ENCODE results near the gene TMPRSS12.
"Not testable (repeated sequence)": the region's sequence is repeated elsewhere in the genome, so short reads cannot be mapped to it uniquely, and the experiment has no call there.

Gene TMPRSS12, protein sequence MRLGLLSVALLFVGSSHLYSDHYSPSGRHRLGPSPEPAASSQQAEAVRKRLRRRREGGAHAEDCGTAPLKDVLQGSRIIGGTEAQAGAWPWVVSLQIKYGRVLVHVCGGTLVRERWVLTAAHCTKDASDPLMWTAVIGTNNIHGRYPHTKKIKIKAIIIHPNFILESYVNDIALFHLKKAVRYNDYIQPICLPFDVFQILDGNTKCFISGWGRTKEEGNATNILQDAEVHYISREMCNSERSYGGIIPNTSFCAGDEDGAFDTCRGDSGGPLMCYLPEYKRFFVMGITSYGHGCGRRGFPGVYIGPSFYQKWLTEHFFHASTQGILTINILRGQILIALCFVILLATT

DNA sequence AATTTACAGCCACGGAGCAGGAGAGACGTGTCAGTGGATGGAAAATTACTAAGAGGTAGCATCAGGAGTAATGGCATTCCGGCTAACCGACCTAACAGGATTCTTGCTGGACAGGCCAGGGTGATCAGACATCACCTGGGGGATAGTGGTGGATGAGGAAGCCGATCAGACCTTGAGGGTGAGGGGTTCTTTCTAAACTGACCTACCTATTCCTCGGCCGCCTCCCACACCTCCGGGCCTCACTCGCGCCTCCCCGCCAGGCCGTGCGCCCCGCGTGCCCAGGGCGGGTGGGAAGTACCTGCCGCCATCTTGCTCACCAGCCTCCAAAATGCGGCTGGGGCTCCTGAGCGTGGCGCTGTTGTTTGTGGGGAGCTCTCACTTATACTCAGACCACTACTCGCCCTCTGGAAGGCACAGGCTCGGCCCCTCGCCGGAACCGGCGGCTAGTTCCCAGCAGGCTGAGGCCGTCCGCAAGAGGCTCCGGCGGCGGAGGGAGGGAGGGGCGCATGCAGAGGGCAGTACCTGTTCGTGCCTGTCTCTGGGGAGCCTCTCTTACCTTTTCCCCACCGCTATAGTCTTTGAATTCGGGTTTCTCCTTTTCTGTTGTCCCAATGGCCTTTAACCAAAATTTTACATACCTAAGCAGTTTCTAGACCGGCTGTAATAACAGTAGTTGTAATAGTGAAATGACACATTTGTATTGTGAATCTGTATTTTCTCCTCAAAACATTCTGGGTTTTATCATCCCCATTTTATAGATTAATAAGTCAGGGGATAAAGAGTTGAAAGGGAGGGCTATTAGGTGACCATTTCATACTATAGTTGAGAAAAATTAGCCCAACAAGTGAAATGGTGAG is at the start of gene TMPRSS12:
TMPRSS12 (plus strand) TSS at position 290 of the 857 bp plus-strand sequence; CDS start at position 329, 39 bp downstream.
- no peak for DNase-seq

DNA sequence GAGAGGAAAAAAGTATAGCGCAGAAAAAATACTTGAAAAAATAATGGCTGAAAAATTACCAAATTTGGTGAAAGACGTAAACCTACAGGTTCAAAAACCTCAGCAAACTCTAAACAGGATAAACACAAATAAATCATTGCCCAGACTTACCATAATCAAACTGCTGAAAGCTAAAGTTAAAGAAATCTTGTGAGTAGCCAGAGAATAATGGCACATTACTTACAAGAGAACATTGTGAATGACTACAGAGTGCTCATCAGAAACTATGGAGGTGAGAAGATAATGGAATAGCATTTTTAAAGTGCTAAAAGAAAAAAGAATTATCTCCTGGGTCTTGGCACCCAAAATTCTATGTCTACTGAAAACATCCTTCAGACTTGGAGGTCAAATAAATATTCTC is 42.8 kb upstream of the TMPRSS12 start:
- DNase-seq: no peak

DNA sequence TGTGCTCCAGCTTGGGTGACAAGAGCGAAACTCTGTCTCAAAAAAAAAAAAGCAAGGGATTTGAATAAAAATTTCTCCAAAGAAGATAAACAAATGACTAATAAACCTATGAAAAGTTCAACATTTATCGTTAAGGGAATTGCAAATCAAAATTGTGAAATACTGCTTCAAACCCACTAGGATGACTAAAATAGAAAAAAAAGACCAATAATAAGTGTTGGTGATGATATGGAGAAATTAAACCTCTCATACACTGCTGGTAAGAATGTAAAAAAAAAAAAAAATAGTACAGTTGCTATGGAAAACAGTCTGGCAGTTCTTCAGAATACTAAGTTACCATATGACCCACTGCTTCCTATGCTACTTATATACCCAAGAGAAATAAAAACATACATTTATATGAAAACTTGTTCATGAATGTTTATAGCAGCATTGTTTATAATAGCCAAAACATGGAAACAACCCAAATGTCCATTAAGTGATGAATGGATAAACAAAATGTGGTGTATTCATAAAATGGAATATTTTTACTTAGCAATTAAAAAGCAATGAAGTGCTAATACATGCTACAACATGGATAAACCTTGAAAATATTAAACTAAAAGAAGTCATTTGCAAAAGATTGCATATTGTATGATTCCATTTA is 39.4 kb upstream of the TMPRSS12 start:
- DNase-seq: no peak

DNA sequence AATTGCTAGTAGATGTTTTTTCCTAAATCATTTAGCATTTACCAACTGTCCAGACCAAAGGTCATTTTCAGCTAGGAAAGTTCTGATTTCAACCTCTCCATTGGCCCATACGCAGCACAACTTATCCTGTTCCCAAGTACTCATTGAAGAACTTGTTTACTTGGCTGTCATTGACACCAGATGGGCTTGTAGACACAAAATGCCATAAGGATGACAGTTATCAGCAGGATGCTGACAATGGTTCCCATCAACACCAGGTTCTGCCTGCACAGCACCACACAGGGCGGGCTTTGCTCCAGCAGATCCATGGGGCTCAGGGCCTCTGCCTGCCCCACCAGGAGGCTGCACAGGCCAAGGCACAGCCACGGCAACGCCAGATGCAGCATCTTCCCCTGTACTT is 36.5 kb upstream of the TMPRSS12 start:
- no peak for DNase-seq

DNA sequence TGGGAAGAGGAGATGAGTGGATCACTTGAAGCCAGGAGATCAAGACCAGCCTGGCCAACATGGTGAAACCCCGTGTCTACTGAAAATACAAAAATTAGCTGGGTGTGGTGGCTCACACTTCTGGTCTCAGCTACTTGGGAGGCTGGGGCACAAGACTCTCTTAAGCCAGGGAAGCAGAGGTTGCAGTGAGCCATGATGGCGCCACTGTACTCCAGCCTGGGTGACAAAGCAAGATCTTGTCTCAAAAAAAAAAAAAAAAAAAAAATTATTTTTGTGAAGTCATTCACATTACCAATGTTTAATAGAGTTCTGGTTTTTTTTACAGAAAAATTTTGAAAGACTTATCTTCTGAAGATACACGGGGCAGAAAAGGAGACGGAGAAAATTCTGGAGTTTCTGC is 33.6 kb upstream of the TMPRSS12 start:
- not testable (repeated sequence) for DNase-seq

DNA sequence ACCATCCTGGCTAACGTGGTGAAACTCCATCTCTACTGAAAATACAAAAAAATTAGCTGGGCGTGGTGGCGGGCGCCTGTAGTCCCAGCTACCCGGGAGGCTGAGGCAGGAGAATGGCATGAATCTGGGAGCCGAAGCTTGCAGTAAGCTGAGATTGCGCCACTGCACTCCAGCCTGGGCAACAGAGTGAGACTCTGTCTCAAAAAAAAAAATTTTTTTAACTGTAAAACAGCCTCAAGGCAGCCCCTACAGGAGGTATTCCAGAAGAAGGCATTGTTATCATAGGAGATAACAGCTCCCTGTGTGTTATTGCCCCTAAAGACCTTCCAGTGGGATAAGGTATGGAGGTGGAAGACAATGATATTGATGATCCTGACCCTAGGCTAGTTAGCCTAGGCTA is 27.8 kb upstream of the TMPRSS12 start:
- DNase-seq: not testable (repeated sequence)

DNA sequence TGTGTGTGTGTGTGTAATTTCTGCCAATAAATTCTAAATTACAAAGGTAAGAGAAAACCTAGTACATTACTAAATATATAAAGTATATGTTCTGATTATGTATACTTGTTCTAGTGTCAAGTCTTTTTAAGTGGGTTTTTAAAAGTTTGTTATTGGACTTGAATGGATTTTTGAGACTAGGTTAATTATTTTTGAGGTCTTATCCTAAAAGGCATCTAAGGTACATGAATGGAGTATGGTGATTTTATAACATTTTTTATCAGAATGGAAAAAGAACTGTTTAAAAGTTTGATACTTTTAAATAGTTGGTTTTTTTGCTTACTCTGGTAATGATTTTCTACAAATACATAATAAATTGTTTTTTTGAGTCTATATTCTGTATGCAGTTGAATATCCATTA is 22.5 kb upstream of the TMPRSS12 start:
- DNase-seq: no peak

DNA sequence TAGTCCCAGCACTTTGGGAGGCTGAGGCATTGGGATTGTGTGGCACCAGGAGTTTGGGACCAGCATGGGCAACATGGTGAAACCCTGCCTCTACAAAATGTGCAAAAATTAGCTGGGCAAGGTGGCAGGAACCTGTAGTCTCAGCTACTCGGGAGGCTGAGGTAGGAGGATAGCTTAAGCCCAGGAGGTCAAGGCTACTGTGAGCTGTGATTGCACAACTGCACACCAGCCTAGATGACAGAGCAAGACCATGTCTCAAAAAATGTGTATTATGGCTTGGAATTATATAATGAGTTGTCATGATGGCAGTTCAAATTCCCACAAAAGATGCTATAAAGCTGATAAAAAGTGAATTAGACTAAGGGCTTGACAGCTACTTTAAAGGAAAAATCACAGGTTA is 20.6 kb upstream of the TMPRSS12 start:
- DNase-seq: no peak

DNA sequence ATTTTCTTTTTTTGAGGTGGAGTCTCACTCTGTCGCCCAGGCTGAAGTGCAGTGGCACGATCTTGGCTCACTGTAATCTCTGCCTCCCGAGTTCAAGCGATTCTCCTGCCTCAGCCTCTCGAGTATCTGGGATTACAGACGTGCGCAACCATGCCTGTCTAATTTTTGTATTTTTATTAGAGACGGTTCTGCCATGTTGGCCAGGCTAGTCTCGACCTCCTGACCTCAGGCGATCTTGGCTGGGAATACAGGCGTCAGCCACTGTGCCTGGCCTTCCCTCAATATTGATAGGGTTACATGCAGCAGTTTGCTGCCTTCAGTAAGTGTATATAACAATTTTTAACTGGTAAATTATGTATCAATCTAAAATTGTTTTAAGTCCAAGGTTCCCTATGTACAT is 19.0 kb upstream of the TMPRSS12 start:
- DNase-seq: not testable (repeated sequence)

DNA sequence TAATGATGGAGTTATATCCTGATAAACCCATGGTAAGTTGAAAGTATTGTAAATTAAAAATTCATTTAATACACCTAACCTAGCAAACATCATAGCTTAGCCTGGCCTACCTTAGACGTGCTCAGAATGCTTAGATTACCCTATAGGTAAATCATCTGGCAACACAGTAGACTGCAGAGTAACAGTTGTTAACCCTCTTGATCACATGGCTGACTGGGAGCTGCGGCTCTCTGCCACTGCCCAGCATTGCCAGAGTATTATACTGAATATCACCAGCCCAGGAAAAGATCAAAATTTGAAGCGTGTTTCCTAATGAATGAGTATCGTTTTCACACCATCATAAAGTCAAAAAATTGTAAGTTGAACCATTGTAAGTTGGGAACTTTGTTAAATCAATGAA is 17.8 kb upstream of the TMPRSS12 start:
- DNase-seq: no peak

DNA sequence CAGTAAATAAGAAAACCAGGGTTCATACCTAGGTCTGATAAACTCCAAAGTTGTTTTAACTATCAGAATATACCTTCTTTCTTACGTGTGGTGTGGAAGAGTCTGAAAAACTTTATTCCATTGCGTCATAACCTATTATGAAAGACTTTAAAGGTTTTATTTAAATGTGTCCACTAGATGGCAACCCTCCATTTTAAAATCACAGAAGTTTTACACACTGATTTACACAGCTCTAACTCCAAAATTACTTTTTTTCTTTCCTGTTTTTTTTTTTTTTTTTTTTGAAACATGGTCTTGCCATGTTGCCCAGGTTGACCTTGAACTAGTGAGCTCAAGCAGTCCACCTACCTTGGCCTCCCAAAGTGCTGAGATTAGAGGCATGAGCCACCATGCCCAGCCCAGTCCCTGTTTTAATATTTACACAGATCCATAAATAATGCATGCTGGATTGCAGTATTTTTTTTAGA is 17.3 kb upstream of the TMPRSS12 start:
- peak; percentile 11 for DNase-seq

DNA sequence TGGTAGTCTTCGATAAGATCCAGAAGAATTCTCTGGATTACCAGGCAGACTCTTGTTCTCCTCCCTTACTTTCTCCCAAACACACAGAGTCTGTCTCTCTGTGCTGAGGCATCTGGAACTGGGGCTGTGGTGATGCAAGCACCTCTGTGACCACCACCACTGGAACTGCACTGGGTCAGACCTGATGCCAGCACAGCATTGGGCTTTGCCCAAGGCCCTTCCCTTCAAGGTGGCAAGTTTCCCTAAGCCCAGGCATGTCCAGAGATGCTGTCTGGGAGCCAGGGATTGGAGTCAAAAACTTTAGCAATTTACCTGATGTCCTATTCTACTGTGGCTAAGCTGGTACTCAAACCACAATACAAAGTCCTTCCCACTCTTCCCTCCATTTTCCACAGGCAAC is 14.6 kb upstream of the TMPRSS12 start:
- no peak for DNase-seq

DNA sequence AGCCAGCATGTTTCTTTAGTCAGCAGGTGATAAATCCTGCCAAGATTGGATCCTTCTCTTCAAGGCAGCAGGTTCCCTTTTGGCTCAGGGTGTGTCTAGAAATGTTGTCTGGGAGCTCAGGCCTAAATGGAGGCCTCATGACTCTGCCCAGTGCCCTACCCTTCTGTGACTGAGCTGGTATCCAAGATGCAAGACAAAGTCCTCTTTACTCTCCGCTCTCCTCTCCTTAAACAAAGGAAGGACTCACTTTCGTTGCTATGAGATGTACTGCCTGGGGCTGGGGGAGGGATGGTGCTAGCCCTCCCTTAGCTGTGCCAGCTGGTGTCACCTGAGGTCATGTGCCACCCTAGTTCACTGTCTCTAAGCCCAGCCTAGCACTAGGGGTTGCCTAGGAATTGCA is 13.8 kb upstream of the TMPRSS12 start:
- no peak for DNase-seq

DNA sequence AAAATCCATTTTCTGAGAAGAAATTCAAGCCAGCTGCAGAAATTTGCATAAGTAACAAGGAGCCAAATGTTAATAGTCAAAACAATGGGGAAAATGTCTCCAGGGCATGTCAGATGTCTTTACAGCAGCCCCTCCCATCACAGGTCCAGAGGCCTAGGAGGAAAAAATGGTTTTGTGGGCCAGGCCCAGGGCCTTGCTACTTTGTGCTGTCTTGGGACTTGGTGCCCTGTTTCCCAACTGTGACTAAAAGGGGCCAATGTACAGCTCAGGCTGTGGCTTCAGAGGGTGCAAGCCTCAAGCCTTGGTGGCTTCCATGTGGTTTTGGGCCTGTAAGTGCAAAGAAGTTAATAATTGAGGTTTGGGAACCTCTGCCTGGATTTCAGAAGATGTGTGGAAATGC is 8.9 kb upstream of the TMPRSS12 start:
- not testable (repeated sequence) for DNase-seq

DNA sequence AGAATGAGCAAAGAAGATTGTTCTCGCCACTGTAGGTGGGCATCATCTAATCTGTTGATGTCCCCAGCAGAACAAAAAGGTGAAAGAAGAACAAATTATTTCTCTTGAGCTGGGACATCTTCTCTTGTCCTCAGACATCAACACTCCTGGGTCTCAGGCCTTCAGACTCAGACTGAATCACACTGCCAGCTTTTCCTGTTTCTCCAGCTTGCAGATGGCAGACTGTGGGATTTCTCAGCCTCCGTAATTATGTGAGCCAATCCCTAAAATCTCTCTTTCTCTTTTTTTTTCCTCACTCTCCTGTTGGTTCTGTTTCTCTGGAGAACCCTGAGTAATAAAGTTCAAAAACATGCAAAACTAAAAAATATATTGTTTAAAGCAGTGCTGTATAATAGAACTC is 3.7 kb upstream of the TMPRSS12 start:
- no peak for DNase-seq

DNA sequence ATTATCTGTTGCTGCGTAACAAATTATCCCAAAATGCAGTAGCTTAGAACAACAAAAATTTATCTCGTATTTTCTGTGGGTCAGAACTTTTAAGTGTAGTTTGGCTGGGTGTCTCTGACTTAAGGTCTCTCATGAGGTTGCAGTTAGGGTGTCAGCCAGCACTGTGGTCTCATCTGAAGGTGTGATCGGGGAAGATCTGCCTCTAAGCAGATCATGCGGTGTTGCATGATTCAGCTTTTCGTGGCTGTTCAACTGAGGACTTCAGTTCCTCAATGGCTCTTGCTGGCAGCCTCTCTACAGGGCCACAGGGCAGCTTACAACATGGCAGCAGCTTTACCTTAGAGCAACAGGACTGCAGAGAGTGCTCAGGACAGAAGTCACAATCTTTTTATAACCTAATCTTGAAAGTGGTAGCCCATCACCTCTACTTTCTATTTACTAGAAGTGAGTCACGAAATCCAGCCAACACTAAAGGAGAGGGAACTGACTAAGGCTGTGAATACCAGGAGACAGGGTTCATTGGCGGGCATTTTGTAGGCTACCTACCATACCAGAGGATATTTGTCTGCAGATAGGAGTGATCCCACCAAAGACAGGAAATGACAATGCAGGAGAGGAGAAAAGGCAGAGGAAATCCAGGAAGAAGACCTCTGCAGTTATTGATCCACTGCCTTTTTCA is 1.8 kb upstream of the TMPRSS12 start:
- DNase-seq: no peak

DNA sequence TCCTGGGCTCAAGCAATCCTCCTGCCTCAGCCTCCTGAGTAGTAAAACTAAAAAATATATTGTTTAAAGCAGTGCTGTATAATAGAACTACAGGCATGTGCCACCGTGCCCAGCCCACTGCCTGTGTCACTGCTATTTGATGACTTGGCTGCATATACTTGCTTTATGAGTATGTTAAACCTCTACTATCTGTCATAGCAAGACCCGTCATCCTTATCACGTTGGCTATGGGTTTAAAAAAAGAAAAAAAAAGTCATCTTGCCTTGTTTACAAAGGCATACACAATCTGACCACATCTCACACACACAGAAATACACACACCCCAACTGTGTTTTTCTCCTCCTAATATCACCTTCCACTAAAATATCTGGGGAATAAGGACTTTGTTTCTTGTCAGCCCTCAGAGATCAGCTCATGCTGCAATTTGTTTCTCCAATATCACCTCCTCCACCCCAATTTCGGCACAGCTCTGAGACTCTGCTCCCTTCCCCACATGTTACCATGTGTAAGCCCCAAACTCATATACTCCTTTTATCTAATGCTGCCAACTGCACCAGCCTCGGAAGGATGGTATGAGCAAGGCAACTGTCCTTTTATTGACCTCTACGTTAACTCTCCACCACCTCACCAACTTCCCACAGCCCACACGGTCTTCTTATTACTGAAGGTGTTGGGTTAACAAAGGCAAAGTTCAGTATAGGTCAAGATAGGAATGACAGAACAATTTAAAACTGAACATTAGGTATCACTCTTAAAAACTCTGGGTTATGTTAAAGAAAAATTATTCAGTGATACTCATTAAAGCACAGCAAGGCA is 802 bp upstream of the TMPRSS12 start:
- DNase-seq: no peak

DNA sequence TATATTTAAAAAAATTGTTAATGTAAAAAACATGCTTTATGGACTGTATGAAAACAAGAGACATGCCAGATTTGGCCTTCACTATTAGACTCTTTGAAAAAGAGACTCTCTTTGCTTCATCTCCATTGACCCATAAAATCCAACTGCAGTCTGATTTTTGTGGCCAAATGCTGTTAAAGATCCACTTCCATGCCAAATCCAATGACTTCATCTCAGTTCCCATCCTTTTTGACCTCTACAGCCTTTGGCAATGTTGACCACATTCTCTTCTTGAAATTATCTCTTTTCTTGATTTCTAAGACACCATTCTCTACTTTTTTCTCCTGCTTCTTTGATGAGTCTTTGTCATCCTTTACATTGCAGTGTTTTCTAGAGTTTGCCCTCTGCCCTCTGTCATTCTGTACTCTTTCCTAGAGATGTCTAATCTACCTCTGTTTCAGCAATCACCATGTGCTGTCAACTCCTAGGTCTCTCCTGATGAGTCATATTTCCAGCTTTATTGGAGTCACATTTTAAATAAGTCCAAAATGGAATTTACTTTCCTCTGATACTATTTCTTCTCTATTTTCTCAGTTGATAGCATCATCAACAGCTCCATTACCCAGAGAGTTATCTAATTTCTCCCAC is 2.4 kb downstream of the TMPRSS12 start:
- DNase-seq: no peak

DNA sequence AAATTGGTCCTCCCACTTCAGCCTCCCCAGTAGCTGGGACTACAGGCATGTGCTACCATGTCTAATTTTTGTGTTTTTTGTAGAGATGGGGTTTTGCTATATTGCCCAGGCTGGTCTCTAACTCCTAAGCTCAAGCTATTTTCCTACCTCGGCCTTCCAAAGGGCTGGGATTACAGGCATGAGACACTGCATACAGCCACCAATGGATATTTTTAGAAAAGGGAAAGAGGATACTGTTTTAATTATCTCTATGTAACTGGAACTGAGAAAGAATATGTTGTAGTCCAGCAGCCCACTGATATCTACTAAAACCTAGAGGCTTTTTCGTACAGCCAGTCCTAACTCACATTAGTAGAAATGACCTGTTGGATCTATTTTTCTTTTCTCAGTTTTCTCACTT is 6.2 kb downstream of the TMPRSS12 start:
- DNase-seq: no peak

DNA sequence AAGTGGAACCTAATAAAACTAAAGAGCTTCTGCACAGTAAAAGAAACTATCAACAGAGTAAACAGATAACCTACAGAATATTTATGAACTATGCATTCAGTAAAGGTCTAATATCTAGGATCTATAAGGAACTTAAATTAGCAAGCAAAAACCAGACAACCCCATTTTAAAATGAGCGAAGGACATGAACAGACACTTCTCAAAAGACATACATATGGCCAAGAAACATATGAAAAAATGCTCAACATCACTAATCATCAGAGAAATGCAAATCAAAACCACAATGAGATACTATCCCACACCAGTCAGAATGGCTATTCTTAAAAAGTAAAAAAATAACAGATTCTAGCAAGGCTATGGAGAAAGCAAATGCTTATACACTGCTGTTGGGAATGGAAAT is 12.5 kb downstream of the TMPRSS12 start:
- DNase-seq: not testable (repeated sequence)

DNA sequence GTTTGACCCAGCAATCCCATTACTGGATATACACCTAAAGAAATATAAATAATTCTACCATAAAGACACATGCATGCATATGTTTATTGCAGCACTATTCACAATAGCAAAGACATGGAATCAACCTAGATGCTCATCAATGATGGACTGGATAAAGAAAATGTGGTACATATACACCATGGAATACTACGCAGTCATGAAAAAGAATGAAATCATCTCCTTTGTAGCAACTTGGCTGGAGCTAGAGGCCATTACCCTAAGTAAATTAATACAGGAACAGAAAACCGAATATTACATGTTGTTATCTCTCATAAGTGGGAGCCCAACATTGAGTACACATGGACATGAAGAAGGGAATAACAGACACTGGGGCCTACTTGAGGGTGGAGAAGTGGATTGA is 13.0 kb downstream of the TMPRSS12 start:
- not testable (repeated sequence) for DNase-seq

Data from NCI-H1436 (cell line).